ENCODE data around the gene WIPF2. TPM values are rescaled to one million over a fixed set of nuclear protein-coding genes. Genes with fewer than 3 reads are reported as not detected.

WIPF2 gene
- total and polyA plus RNA-seq, 2 donors (not counting 3 experiments of a cell fraction or from before 2014, with no cell fraction given): 8.4 to 30.4 TPM

DNA sequence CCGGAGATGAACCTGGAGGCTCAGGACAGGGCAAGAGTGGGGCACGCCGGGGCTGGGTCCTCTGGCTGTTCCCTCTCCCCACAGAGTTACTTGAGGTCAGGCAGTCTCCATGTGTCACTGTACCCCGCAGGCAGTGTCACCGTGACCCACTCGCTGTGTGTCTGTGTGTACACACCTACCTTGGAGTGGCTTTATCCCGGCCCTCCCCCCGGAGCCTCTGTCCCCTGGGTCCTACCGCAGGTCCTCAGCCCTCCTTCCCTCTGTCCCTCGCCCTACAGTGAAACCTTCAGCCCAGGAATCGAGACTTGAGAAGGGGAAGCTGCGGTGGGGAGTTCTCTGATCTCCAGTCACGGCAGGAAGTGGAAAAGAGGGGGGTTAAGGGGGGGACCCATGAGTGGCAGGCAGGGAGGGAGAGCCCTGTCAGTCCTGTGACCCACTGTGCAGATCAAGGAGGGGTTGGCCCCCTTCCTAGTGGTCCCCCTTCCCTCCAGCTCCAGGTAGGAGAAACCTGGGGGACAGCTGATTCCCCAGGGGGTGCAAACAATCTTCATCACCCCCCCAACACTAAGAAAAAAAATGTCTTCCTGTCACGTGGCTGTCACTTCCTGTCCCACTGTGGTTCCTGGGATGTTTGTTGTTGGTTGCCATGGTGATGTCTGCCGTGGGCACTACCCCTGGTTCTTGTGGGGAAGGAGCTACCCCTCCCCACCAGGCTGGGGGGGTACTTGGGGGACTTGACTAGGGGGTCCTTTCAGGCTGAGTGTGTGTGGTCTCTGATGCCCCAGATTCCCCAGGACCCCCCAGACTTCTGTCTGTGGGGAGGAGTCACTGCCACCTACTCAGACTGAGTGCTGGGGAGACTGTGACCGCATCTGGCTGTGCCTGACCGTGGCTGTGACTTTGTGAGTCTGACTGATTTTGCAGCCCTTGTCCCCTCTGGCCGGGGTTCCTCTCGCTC, 103.5 kb downstream of the WIPF2 start:
- DNase-seq (ENCODE audit: low read depth, low spot score) (peak; percentile 91), FAIRE-seq (peak; percentile 97)
- H3K4me1 ChIP-seq (ENCODE audit: control insufficient read depth, extremely low read depth, insufficient read depth, low read length): peaks cover 76% of the 10 kb centered on the region
- dilution Hi-C loops (cut with MboI; ENCODE audit: extremely low pct_ligation_motif_present, low sequenced_read_pairs): no loop called here
- no peaks in the 10 kb centered on the region for H4K20me1 ChIP-seq (replicated peaks; ENCODE audit: control insufficient read depth, extremely low read depth, insufficient read depth, low read length)
- H3K36me3 ChIP-seq (ENCODE audit: control insufficient read depth in 2 of 2, extremely low read depth in 1 of 2, insufficient read depth in 2 of 2, low read length in 2 of 2): no peaks in the 10 kb centered on the region
- no peak overlapping the region for H2AFZ ChIP-seq (ENCODE audit: low read depth, low read length)
- H3K27me3 ChIP-seq (ENCODE audit: control insufficient read depth in 2 of 2, insufficient read depth in 2 of 2, low read length in 2 of 2): no peaks in the 10 kb centered on the region
- H3K9me3 ChIP-seq (replicated peaks; ENCODE audit: control insufficient read depth, insufficient read depth, low read length): no peaks in the 10 kb centered on the region
- no peaks in the 10 kb centered on the region for H3K9me1 ChIP-seq (replicated peaks; ENCODE audit: control insufficient read depth, extremely low read depth, insufficient read depth, low read length)
- intact Hi-C loops (cut with micrococcal nuclease): loop anchor here (1.0 kb wide), 3 partner anchors 8 to 19 kb away; no protein-coding TSS in a partner anchor
- POLR2A ChIA-PET: interaction anchor here (0.6 kb wide), 1 partner anchor 118 kb away, joined by 8 read pairs; no protein-coding TSS in a partner anchor
- H3K4me3 ChIP-seq (replicated peaks in 1 of 3; ENCODE audit: insufficient read depth in 1 of 3, low read depth in 1 of 3, low read length in 3 of 3): peak overlapping the region in 2 of 3 experiments; percentile 9 to 17
- CTCF ChIA-PET: interaction anchor here (1.0 to 2.7 kb wide), 4 partner anchors 9 to 21 kb away, joined by 3 to 7 read pairs (median 6); no protein-coding TSS in a partner anchor
- H3K27ac ChIP-seq (ENCODE audit: insufficient read depth, low read depth, low read length): peak overlapping the region; percentile 95
- peak overlapping the region; percentile 64 for H3K4me2 ChIP-seq (ENCODE audit: insufficient read depth, low read length)
- BruUV-seq (replicated peaks): no TSS peak
- H3K9ac ChIP-seq (replicated peaks; ENCODE audit: extremely low read depth, insufficient read depth, low read length): peak overlapping the region; percentile 84
- H3K79me2 ChIP-seq (ENCODE audit: control insufficient read depth, insufficient read depth, low read length): peaks cover 78% of the 10 kb centered on the region
- TF ChIP-seq POLR2AphosphoS5 (IDR thresholded peaks at IDR 0.05; ENCODE audit: insufficient read depth, low read depth, low read length) (peak; percentile 40), CTCF (IDR thresholded peaks at IDR 0.05; ENCODE audit: extremely low read depth in 1 of 2, insufficient read depth in 1 of 2, low read depth in 1 of 2, low read length in 2 of 2) (no peak), MAX (IDR thresholded peaks at IDR 0.05; ENCODE audit: insufficient read depth, insufficient read length) (peak; percentile 90), FOS (IDR thresholded peaks at IDR 0.05; ENCODE audit: borderline replicate concordance, insufficient read depth, low read length) (peak; percentile 47)

All from endothelial cell of umbilical vein (primary cell).